Measurements from ENCODE around the gene PRDM2.

PRDM2 gene

DNA sequence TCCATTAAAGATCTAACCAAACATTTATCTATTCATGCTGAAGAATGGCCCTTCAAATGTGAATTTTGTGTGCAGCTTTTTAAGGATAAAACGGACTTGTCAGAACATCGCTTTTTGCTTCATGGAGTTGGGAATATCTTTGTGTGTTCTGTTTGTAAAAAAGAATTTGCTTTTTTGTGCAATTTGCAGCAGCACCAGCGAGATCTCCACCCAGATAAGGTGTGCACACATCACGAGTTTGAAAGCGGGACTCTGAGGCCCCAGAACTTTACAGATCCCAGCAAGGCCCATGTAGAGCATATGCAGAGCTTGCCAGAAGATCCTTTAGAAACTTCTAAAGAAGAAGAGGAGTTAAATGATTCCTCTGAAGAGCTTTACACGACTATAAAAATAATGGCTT is 81.2 kb downstream of the PRDM2 start:
- TF ChIP-seq EZH2phosphoT487 (conservative IDR thresholded peaks at IDR 0.05; ENCODE audit: low read length) = no peak
- TF ChIP-seq, protein P1, sequence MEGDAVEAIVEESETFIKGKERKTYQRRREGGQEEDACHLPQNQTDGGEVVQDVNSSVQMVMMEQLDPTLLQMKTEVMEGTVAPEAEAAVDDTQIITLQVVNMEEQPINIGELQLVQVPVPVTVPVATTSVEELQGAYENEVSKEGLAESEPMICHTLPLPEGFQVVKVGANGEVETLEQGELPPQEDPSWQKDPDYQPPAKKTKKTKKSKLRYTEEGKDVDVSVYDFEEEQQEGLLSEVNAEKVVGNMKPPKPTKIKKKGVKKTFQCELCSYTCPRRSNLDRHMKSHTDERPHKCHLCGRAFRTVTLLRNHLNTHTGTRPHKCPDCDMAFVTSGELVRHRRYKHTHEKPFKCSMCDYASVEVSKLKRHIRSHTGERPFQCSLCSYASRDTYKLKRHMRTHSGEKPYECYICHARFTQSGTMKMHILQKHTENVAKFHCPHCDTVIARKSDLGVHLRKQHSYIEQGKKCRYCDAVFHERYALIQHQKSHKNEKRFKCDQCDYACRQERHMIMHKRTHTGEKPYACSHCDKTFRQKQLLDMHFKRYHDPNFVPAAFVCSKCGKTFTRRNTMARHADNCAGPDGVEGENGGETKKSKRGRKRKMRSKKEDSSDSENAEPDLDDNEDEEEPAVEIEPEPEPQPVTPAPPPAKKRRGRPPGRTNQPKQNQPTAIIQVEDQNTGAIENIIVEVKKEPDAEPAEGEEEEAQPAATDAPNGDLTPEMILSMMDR (IDR thresholded peaks at IDR 0.05; ENCODE audit: insufficient read depth, low read length, poor library complexity, severe bottlenecking) = no peak
- H3K9me2 ChIP-seq (replicated peaks; ENCODE audit: insufficient read depth, low read length) = no peaks in the 10 kb centered on the region
- H4K20me1 ChIP-seq (ENCODE audit: low read depth, low read length) = peaks cover 32% of the 10 kb centered on the region
- H3F3A ChIP-seq (ENCODE audit: insufficient read depth) = no peaks in the 10 kb centered on the region; the same call in 1 of the 2 replicates
- H3K27ac ChIP-seq (ENCODE audit: low read depth, low read length) = no peak overlapping the region
- no peak overlapping the region for H3K4me3 ChIP-seq (ENCODE audit: insufficient read depth, low read length, poor library complexity, severe bottlenecking)
- no peaks in the 10 kb centered on the region for H3K9me3 ChIP-seq (ENCODE audit: insufficient read depth, low read length)
- no peak overlapping the region for H2AFZ ChIP-seq (ENCODE audit: low read depth, low read length, severe bottlenecking)
- H3K27me3 ChIP-seq (ENCODE audit: low read length) = no peaks in the 10 kb centered on the region
- H3K36me3 ChIP-seq (ENCODE audit: low read length) = peaks cover 38% of the 10 kb centered on the region
- H3K9ac ChIP-seq (ENCODE audit: low read length) = no peak overlapping the region
- H3K4me2 ChIP-seq (ENCODE audit: low read depth, low read length, poor library complexity, severe bottlenecking) = no peak overlapping the region
- peaks cover 90% of the 10 kb centered on the region for H3K79me2 ChIP-seq (ENCODE audit: insufficient read depth, low read length)

DNA sequence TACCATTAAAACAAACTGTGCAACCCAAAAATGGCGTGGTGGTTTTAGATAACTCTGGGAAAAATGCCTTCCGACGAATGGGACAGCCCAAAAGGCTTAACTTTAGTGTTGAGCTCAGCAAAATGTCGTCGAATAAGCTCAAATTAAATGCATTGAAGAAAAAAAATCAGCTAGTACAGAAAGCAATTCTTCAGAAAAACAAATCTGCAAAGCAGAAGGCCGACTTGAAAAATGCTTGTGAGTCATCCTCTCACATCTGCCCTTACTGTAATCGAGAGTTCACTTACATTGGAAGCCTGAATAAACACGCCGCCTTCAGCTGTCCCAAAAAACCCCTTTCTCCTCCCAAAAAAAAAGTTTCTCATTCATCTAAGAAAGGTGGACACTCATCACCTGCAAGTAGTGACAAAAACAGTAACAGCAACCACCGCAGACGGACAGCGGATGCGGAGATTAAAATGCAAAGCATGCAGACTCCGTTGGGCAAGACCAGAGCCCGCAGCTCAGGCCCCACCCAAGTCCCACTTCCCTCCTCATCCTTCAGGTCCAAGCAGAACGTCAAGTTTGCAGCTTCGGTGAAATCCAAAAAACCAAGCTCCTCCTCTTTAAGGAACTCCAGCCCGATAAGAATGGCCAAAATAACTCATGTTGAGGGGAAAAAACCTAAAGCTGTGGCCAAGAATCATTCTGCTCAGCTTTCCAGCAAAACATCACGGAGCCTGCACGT is 82.1 kb downstream of the PRDM2 start:
- Histone ChIP-seq H3K4me2 (ENCODE audit: low read depth, low read length, poor library complexity, severe bottlenecking) (no peak overlapping the region), H4K20me1 (ENCODE audit: low read depth, low read length) (peaks cover 40% of the 10 kb centered on the region)

DNA sequence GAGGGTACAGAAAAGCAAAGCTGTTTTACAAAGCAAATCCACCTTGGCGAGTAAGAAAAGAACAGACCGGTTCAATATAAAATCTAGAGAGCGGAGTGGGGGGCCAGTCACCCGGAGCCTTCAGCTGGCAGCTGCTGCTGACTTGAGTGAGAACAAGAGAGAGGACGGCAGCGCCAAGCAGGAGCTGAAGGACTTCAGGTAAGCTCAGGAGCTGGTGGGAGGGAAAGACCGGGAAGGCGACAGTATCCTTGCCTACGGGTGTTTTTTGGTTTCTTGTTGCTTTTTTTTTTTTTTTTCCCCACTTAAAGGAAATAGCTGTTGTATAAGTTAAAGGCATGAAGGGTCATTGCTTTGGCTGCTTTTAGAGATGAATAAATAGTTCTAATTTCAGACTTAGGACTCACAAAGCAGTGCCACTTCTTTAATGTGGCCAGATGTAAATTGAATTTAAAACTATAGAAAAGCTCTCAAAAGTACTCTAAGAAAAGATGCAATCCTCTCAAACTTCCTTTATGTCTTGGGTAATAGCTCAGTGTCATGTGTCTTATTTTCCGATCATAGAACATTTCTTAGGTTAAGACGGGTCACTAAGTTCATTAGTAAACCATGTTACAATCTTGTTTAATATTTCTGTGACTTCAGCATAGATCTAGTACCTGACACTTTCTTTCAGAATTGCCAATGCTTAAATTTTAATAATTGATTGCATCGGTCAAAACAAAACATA is 82.8 kb downstream of the PRDM2 start:
- TF ChIP-seq EZH2phosphoT487 (conservative IDR thresholded peaks at IDR 0.05; ENCODE audit: low read length) = no peak
- TF ChIP-seq, protein P1 (IDR thresholded peaks at IDR 0.05; ENCODE audit: insufficient read depth, low read length, poor library complexity, severe bottlenecking) = no peak
- no peak overlapping the region for H2AFZ ChIP-seq (ENCODE audit: low read depth, low read length, severe bottlenecking)
- no peak overlapping the region for H3K4me3 ChIP-seq (ENCODE audit: insufficient read depth, low read length, poor library complexity, severe bottlenecking)
- no peak overlapping the region for H3K27ac ChIP-seq (ENCODE audit: low read depth, low read length)
- H3K4me2 ChIP-seq (ENCODE audit: low read depth, low read length, poor library complexity, severe bottlenecking) = no peak overlapping the region
- no peaks in the 10 kb centered on the region for H3K27me3 ChIP-seq (ENCODE audit: low read length)
- peaks cover 40% of the 10 kb centered on the region for H4K20me1 ChIP-seq (ENCODE audit: low read depth, low read length)
- H3K36me3 ChIP-seq (ENCODE audit: low read length) = peaks cover 51% of the 10 kb centered on the region
- H3K9me2 ChIP-seq (replicated peaks; ENCODE audit: insufficient read depth, low read length) = no peaks in the 10 kb centered on the region
- H3K9me3 ChIP-seq (ENCODE audit: insufficient read depth, low read length) = no peaks in the 10 kb centered on the region
- no peak overlapping the region for H3K9ac ChIP-seq (ENCODE audit: low read length)
- no peaks in the 10 kb centered on the region; the same call in 1 of the 2 replicates for H3F3A ChIP-seq (ENCODE audit: insufficient read depth)
- peaks cover 89% of the 10 kb centered on the region for H3K79me2 ChIP-seq (ENCODE audit: insufficient read depth, low read length)

More for the DNA sequence above, 82.1 kb downstream of the PRDM2 start:
- H3K36me3 ChIP-seq (ENCODE audit: low read length) = peaks cover 47% of the 10 kb centered on the region
- no peak overlapping the region for H3K9ac ChIP-seq (ENCODE audit: low read length)
- no peaks in the 10 kb centered on the region for H3K27me3 ChIP-seq (ENCODE audit: low read length)
- TF ChIP-seq, protein P1 (IDR thresholded peaks at IDR 0.05; ENCODE audit: insufficient read depth, low read length, poor library complexity, severe bottlenecking) = no peak
- no peak for TF ChIP-seq EZH2phosphoT487 (conservative IDR thresholded peaks at IDR 0.05; ENCODE audit: low read length)
- no peaks in the 10 kb centered on the region for H3K9me3 ChIP-seq (ENCODE audit: insufficient read depth, low read length)
- peaks cover 90% of the 10 kb centered on the region for H3K79me2 ChIP-seq (ENCODE audit: insufficient read depth, low read length)
- no peak overlapping the region for H3K27ac ChIP-seq (ENCODE audit: low read depth, low read length)
- H3F3A ChIP-seq (ENCODE audit: insufficient read depth) = no peaks in the 10 kb centered on the region; the same call in 1 of the 2 replicates
- H3K9me2 ChIP-seq (replicated peaks; ENCODE audit: insufficient read depth, low read length) = no peaks in the 10 kb centered on the region
- H3K4me3 ChIP-seq (ENCODE audit: insufficient read depth, low read length, poor library complexity, severe bottlenecking) = no peak overlapping the region
- H2AFZ ChIP-seq (ENCODE audit: low read depth, low read length, severe bottlenecking) = no peak overlapping the region

Measured in SU-DHL-6 (cell line).